Immature natural killer cell (primary cell): ENCODE measurements around the gene ACAT1. TPM values are rescaled to one million over a fixed set of nuclear protein-coding genes. Genes with fewer than 3 reads are reported as not detected.
"Not testable (repeated sequence)": the region's sequence is repeated elsewhere in the genome, so short reads cannot be mapped to it uniquely, and the experiment has no call there.

Source experiments
- DNase-seq, 3 donors: peaks; one replicate each; pipeline ENCODE4 v3.0.0; 2022; ENCODE audit warnings: mixed read lengths in 1 of 3
- H3K27ac Mint-ChIP-seq, 6 donors: one replicate each; pipeline ENCODE4 v1.8.0; 2020; ENCODE audit warnings: mixed read lengths in 6 of 6, mild to moderate bottlenecking in 5 of 6, inconsistent platforms in 4 of 6, moderate library complexity in 3 of 6
- H3K27me3 Mint-ChIP-seq, 3 donors: one replicate each; pipeline ENCODE4 v1.8.0; 2020 to 2021; ENCODE audit warnings: low read depth in 3 of 3, mild to moderate bottlenecking in 3 of 3, mixed read lengths in 3 of 3, moderate library complexity in 3 of 3, inconsistent platforms in 1 of 3
- H3K36me3 Mint-ChIP-seq, 3 donors: one replicate each; pipeline ENCODE4 v1.8.0; 2020; ENCODE audit warnings: mixed read lengths in 3 of 3, inconsistent platforms in 2 of 3, mild to moderate bottlenecking in 2 of 3
- H3K4me1 Mint-ChIP-seq, 2 donors: one replicate each; pipeline ENCODE4 v1.8.0; 2020; ENCODE audit warnings: inconsistent platforms in 2 of 2, mild to moderate bottlenecking in 2 of 2, mixed read lengths in 2 of 2, moderate library complexity in 1 of 2
- H3K4me3 Mint-ChIP-seq, 5 donors: one replicate each; pipeline ENCODE4 v1.8.0; 2020; ENCODE audit warnings: mild to moderate bottlenecking in 5 of 5, mixed read lengths in 5 of 5, inconsistent platforms in 3 of 5, moderate library complexity in 3 of 5
- H3K9me3 Mint-ChIP-seq, 6 donors: one replicate each; pipeline ENCODE4 v1.8.0; 2020; ENCODE audit warnings: mild to moderate bottlenecking in 6 of 6, mixed read lengths in 6 of 6, inconsistent platforms in 4 of 6, moderate library complexity in 3 of 6
- polyA plus RNA-seq, 3 donors: library from polyadenylated mRNA; unstranded; fragments of 300-500 nt; fragmentation: Illumina TruSeq; gene quantifications; one replicate each; pipeline ENCODE4 v1.2.3, GENCODE V29; 2021

ACAT1 gene
- polyA plus RNA-seq, 3 donors from 2014 or later = 18.5 to 21.6 (median 21.4) TPM

- H3K9me3 Mint-ChIP-seq, H3K27me3 Mint-ChIP-seq, H3K4me1 Mint-ChIP-seq, H3K4me3 Mint-ChIP-seq, DNase-seq, H3K27ac Mint-ChIP-seq: not testable (repeated sequence)
- H3K36me3 Mint-ChIP-seq = peaks cover 18 to 43% (median 27%) of the 10 kb centered on the region in 3 donors
These were observed 41.5 kb downstream of the ACAT1 start for GRCh38 chr11:108162878-108163277.

DNA sequence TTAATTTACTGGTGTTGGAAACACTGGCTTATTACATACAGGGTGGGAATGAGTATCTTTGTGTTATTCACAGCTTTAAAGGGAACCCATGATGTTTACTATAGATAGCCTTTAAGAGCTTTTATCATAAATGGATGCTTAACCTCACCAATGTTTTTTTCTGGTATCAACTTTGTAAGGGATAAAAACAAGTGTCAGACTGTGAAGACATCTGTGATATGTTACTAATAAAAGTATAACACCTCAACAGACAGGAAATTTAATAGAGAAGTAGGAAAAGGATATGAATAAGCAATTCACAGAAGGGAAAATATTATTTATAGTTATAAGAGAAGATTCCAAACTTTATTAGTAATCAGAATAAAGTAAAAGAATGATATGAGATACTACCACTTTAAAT lies 46.3 kb downstream of the ACAT1 start:
- H3K36me3 Mint-ChIP-seq = peaks cover 21 to 40% (median 27%) of the 10 kb centered on the region in 3 donors
- no peaks in the 10 kb centered on the region for H3K9me3 Mint-ChIP-seq
- no peak for DNase-seq
- H3K4me3 Mint-ChIP-seq = no peak overlapping the region
- H3K27me3 Mint-ChIP-seq = no peaks in the 10 kb centered on the region
- peaks cover 0 to 27% of the 10 kb centered on the region in 2 donors for H3K4me1 Mint-ChIP-seq
- H3K27ac Mint-ChIP-seq = peak overlapping the region in 2 of 6 donors; percentile 52 to 59

- H3K4me1 Mint-ChIP-seq = peaks cover 0 to 27% of the 10 kb centered on the region in 2 donors
- DNase-seq = no peak
- H3K36me3 Mint-ChIP-seq = peaks cover 26 to 51% (median 31%) of the 10 kb centered on the region in 3 donors
- H3K27me3 Mint-ChIP-seq = no peaks in the 10 kb centered on the region
- H3K4me3 Mint-ChIP-seq = peak overlapping the region in 1 of 5 donors; percentile 75
- H3K27ac Mint-ChIP-seq = peak overlapping the region in 3 of 6 donors; percentile 32 to 90 (median 78)
- no peaks in the 10 kb centered on the region for H3K9me3 Mint-ChIP-seq
These were observed 48.8 kb downstream of the ACAT1 start for GRCh38 chr11:108170184-108170583.

DNA sequence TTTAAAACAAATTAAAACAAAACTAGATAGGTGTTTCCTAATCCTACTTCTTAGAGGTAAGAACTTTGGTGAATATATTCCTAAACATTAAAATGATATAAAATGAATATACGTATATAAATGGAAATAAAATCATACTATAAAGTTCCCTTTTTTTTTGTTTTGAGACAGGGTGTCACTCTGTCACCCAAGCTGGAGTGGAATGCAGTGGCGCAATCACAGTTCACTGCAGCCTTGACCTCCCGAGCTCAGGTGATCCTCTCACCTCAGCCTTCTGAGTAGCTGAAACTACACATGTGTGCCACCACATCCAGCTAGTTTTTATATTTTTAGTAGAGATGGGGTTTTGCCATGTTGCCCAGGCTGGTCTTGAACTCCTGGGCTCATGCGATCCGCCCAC lies 56.2 kb downstream of the ACAT1 start:
- no peak overlapping the region for H3K4me3 Mint-ChIP-seq
- no peaks in the 10 kb centered on the region for H3K9me3 Mint-ChIP-seq
- peaks cover 23 to 54% (median 27%) of the 10 kb centered on the region in 3 donors for H3K36me3 Mint-ChIP-seq
- no peak for DNase-seq
- H3K27ac Mint-ChIP-seq = no peak overlapping the region
- no peaks in the 10 kb centered on the region for H3K27me3 Mint-ChIP-seq
- no peaks in the 10 kb centered on the region for H3K4me1 Mint-ChIP-seq

- DNase-seq = no peak
- Mint-ChIP-seq H3K4me1 (peaks cover 13 to 29% of the 10 kb centered on the region in 2 donors), H3K27me3 (peaks cover 0 to 2% (median 0%) of the 10 kb centered on the region in 3 donors), H3K4me3 (no peak overlapping the region), H3K9me3 (no peaks in the 10 kb centered on the region), H3K27ac (peak overlapping the region in 1 of 6 donors; percentile 44), H3K36me3 (peaks cover 9 to 38% (median 13%) of the 10 kb centered on the region in 3 donors)
These were observed 72.4 kb downstream of the ACAT1 start for GRCh38 chr11:108193725-108194124.

DNA sequence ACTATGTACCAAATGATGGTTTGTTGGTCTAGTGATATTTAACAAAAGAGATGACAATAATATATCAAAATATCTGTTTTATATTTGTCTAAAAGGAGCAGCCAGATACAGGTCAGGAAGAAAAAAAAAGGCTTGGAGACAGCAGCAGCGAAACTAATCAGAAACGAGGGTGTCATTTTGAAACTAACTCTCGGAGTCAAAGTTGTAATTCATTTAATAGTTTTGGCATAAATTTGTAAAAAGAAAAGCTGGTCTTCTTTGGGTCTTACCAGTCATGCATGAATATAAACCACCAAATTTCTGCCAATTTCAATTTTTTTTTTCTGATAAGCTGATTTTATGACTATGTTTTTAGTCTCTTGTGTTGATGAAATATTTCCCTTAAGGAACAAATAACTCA lies 75.5 kb downstream of the ACAT1 start:
- Mint-ChIP-seq H3K4me3 (no peak overlapping the region), H3K36me3 (peaks cover 0 to 24% (median 5%) of the 10 kb centered on the region in 3 donors), H3K9me3 (no peaks in the 10 kb centered on the region), H3K27ac (peak overlapping the region in 5 of 6 donors; percentile 16 to 64 (median 40)), H3K27me3 (peaks cover 0 to 3% (median 0%) of the 10 kb centered on the region in 3 donors), H3K4me1 (peaks cover 22 to 60% of the 10 kb centered on the region in 2 donors)
- no peak for DNase-seq

Other genes with a start within 250 kb of the ACAT1 start
- gene RAB39A, start 193.1 kb upstream of the ACAT1 start, polyA plus RNA-seq = not detected
- gene CUL5, start 112.7 kb upstream of the ACAT1 start, polyA plus RNA-seq = 10 to 100 TPM; 31.2 to 43.0 (median 42.2) TPM
- gene NPAT, start 101.1 kb downstream of the ACAT1 start, polyA plus RNA-seq = 10 to 100 TPM; 15.6 to 30.5 (median 24.1) TPM
- 100 to 1,000 TPM in 1 of 3 donors, 10 to 100 TPM in 2; 57.8 to 111 (median 64.5) TPM for gene ATM, start 101.5 kb downstream of the ACAT1 start, polyA plus RNA-seq